Ramos (cell line): Measurements from ENCODE around the gene SLC6A17.

Experiments
- in situ Hi-C: fragments of 300-500 bp; cut with MboI; formaldehyde crosslinking; loops from one replicate; pipeline ENCODE4 v1.14.3; 2022; ENCODE audit warnings: low sequenced_read_pairs; ENCODE audit not compliant: unreplicated experiment

The SLC6A17 gene

DNA sequence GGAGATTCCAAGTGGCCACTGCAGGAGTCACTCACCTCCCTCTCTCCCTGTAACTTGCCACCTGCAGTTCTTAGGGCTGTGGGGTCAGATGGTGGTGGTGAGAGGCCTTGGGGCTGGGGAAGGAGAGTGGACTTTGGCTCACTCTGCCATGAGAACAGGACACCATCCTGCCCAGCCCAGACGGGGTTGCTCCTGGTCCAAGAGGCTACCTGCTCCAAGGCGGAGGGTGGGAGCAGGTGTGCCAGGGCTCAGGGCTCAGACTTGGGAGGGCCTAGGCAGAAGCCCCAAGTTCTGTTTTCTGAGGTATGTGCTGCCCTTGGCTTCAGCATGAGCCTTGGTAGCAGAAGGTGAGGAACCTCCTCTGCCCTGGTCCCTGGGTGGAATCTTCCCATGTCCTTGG lies 48.5 kb downstream of the SLC6A17 start:
- in situ Hi-C loops, result no loop called here

DNA sequence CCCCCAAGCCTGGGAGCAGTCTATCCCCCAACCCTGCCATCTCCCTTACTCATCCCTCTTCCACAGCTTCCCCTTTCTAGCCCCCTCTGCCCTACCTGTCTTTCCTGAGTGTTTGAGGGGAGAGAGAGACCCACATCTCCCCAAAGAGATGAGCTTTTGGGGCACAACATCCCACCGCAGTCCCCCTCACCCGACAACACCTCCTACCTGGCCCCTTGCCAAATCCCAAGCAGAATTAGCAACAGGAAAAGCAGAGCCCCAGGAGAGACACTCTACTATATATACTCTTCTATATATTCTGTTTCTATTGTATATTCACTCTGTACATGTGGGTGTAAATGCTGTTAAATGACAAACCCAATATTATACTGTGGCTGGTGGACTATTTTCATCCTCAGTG lies 49.9 kb downstream of the SLC6A17 start:
- in situ Hi-C loops, result loop anchor here (5.0 to 10.0 kb wide), 3 partner anchors 122 to 585 kb away; partner anchors contain the start of gene PROK1

DNA sequence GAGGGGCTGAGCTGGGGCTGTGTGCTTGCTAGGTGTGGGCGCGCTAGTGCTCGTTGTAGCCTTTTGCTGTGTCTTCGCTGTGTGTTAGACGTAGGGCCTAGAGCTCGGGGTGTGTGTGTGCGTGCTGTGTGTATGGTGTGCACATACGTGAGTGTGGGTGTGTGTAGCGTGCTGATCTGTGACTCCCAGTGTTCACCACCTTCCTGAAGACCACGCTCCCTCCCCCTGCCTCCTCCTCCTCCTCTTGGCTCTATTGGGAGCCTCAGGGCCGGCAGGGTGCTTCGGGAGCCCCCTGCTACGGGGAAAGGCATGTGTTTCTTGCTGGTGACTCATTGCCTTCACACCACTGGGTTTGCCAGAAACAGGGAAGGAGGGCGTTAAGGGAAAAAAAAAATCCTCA lies 50.4 kb downstream of the SLC6A17 start:
- in situ Hi-C loops, result loop anchor here (5.0 to 10.0 kb wide), 3 partner anchors 122 to 584 kb away; partner anchors contain the start of gene PROK1

DNA sequence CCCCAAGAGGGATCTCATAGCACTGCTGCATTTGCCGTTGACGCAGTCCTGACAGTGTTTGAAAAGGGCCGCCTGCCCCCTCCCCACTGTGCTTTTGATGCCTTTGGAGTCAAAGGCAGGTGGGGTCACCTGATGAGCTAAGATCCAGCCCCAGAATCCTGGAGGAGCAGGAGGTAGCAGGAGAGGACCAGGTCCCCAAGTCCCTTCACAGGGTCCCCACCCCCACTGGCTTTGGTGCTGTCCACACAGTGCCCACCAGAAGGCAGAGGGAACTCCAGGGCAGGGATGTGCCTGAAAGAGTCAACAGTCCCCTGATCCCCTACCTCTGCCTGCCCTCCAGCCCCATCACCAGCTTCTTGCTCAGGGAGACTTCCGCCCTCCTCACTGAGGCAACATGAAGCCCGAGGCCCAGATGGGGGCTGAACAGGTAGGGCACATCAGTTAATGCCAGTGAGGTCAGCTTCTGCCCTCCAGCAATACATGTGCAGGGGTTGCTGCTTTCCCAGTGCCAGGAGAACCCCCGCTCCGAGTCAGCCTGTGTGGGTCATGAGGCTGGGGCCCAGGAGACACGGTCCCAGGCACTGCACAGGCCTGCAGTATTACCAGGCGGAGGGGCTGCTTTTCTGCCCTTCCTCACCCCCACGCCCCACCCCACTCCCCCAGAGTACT lies 51.0 kb downstream of the SLC6A17 start:
- in situ Hi-C loops, result loop anchor here (5.0 to 10.0 kb wide), 3 partner anchors 121 to 584 kb away; partner anchors contain the start of gene PROK1

DNA sequence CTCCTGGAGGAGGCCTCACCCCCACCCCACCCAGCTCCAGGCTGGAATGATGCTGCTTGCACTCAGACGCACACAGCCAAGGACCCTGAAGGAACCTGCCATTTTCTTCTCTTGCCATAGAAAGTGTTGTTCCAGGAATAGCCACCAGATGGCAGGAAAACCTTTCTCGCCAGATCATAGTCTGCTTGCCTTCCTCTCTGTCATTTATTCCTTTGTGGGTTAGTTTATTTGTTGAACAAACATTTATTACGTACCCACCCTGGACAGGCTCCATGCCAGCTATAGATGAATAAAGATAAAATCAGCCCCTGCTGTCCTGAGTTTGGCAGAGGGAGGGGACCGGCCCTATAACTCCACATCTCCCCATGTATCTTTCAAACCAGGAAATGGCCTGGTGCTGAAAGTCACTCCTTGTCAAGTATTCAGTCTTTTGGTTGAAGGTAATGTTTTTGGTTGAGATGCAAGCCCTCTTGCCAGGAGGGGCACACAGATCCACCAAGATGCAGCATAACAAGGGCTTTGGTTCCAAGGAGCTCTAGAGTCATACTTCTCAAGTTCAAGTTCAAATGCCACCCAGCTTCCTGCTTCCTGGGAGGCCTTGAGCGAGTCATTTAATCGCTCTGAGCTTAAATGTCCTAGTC lies 52.8 kb downstream of the SLC6A17 start:
- in situ Hi-C loops, result loop anchor here (5.0 to 10.0 kb wide), 3 partner anchors 119 to 582 kb away; partner anchors contain the start of gene PROK1

DNA sequence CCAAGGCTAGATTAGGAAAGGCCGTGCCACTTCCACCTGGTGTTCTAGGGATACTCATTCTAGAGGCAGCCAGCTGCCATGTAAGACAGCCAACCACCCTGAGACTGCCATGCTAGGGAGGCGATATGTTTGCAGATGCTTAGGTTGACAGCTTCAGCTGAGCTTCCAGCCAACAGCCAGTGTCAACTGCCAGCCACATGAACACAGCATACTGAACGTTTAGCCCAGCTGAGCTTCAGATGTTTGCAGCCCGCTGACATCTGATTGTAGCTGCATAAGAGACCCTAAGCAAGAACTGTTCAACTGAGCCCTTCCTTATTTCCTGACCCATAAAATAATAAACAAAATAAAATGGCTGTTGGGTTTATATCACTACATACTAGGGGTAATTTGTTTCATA lies 54.9 kb downstream of the SLC6A17 start:
- in situ Hi-C loops, result loop anchor here (10.0 kb wide), 1 partner anchor 580 kb away; no protein-coding TSS in a partner anchor

DNA sequence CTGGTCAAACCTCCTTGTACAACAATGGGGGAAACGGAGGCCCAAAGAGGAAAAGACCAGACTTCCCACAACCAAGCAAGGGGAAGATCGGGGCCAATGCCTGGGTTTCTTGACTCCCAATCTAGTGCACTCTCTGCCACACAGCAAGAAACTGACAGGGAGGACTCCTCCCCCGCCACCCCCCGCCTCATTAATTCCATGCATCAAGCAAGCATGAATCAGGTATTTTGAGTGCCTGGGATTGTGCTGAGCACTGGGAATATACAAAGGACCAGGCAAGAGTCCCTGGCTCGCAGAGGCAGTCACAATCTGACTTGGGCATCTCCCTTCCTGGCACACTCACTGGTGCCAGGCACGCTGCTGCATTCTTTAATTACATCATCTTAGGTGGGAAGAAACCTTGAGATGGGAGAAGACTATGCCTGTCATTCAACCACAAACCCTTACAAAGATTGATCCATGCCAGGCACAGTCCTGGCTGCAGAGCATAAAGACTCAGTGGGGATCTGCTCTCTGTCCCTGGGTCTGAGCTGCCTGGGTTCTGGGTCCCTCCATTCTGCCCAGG lies 55.4 kb downstream of the SLC6A17 start:
- in situ Hi-C loops, result loop anchor here (10.0 kb wide), 1 partner anchor 579 kb away; no protein-coding TSS in a partner anchor

DNA sequence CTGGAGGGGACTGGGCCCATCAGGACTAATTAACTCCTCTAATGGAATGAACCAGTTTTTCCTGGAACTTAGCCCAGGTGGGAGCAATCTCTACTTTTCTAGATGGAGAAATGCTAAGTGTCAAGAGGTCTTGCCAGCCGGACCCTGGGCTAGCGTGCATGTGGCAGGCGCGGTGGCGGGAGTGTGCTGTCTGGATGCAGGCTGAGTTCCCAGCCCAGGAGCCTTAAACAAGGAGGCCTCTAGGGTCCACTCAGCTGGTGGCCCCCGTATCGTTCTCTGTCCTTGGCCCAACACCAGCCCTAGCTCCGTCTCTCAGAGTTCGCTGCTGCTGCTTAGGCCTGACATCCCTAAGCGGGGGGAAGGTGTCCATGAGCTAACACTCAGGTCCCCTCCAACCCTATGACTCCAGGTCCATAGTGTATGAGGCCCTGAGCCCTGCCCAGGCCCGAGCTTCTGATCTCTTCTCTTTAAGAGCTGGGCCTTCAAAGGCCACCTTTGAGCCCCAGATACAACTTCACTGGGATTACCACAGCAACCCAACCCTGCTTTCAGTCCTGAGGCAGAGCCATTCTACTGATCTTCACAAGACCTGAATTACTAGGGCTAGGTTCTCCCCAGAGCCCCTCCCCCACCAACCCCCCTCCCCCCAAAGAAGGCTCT lies 56.1 kb downstream of the SLC6A17 start:
- in situ Hi-C loops, result loop anchor here (10.0 kb wide), 1 partner anchor 578 kb away; no protein-coding TSS in a partner anchor

DNA sequence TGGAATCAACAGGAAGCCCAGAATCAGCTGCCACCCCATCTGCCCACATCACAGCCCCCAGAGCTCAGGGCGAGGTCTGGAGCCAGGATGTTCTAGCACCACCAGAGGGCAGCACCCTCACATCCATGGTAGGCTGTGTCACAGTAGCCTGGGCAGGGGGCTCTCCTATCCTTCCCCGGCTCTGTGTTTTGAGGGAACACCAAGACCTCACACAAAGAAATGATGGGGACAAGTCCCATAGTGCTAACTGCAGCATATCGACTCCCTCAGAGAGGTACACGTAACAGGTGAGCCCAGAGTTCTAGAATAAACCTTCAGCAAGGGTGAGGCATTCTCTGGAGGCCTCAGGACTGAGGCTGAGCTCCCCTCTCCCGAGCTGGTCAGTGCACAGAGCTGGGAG lies 57.5 kb downstream of the SLC6A17 start:
- in situ Hi-C loops, result loop anchor here (10.0 kb wide), 1 partner anchor 577 kb away; no protein-coding TSS in a partner anchor

DNA sequence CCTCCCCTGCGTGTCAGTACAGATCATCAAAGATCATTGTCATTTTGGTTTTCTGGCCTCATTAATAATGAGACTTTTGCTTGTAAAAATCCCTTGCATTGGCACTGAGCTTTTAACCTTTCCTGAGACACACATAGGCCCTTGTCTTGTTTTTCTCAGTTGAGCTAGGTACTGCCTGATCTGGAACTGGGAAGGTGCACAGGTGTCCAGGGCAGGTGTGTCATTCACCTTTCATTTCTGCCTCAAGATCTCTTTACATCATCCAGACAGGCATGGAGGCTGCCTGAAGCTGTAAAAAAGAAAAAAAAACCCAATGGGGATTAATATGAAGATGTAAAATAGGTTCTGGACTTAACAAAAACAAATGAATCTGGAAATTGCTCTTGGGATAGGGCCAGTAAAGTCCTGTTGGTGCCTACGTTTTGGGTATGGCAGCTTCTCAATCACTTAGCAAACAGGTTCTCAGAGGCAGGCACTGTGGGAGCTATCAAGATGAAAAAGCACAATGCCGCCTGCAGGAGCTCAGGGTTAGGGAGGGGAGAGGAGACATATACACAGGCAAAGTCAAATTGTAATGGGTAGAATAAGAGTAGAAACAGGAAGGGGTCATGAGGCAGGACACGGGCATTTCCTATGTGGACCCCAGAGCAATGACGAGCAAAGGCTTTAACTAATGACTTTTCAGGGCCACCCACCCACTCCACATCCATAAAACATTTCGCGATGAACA lies 58.8 kb downstream of the SLC6A17 start:
- in situ Hi-C loops, result loop anchor here (10.0 kb wide), 1 partner anchor 576 kb away; no protein-coding TSS in a partner anchor

DNA sequence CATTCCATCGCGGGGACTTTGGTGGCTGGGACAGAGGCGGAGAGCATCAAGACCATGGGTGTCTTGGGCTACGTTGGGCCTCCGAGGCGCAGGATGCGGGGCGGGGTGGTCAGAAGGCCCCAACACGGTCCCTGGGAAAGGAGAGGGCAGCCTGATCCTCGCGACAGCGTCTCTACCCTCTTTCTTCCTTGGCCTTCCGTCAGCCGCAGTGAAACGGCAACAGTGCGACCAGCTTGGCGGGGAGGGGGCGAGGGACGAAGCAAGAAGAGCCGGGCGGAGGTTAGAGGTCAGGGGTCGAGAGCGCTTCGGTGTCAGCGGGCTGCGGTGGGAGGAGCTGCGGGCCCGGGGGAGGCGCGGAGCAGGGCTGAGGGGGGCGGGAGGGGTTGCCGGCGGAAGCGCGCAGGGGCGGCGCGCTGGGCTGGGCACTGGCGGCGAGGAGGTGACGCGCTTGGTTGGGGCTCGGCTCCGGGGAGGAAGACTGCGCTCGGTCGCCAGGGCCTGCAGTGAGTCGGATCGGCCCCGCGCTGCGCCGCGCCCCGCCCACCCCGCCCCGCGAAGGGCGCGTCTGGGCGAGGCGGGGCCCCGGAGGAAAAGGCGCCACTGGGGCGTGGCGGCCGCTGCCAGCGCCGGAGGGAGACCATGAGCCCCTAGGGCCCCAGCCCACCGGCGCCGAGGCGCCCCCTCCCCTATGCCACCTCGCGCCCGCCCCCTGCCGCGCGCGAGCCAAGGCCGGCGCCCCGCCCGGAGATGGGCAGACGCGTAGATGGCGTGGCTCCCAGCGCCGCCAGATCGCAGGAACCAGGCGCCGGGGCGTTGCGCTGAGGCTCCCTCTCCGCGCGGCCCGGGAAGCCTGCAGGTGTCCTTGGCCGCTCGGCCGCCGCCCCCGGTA lies 59.7 kb downstream of the SLC6A17 start, which contains the start of gene KCNC4:
KCNC4 (plus strand) TSS at position 600 of the 889 bp plus-strand sequence. CDS start 1,186 bp downstream, outside the sequence.
- in situ Hi-C loops, result loop anchor here (10.0 kb wide), 1 partner anchor 575 kb away; no protein-coding TSS in a partner anchor

DNA sequence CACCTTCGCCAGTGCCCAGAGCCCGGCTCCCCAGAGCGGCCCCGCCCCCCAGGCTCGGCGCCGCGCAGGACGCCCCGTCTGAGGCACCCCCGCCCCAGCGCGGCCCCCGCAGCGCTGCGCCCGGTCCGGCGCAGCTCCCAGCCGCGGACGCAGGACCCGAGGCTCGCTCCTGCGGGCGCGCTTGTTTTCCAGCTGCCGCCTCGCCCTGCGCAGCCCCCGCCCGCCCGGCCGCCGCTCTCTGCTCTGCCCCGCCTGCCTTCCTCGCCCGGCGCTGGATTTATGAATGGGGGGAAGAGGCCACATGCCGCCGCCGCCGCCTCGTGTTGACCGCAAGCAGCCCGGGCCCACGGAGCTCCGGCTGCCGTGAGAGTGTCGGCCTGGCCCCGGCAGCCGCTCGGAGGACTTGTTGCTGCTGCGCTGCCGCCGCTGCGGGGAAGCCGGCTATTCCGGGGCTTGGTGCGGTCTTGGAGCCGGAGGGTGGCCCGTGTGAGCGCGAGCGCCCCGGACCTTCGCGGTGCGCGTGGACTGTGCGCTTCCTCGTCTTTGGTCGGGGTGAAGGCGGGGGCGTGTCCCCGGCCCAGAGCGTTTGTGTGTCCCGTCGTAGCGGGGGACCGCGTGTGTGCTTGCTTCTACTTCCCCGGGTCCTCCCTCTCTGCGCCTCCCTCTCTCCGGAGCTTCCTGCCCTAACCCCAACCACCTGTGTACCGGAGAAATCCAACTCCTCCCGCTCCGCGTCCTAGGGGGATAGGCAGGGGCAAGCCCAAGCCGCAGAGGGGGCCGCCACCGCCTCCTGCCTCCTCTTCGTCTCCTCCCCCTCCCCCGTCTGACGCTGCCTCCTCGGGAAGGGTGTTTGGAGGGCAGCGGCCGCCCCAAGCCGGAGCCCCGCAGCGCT lies 60.6 kb downstream of the SLC6A17 start:
- in situ Hi-C loops, result no loop called here

DNA sequence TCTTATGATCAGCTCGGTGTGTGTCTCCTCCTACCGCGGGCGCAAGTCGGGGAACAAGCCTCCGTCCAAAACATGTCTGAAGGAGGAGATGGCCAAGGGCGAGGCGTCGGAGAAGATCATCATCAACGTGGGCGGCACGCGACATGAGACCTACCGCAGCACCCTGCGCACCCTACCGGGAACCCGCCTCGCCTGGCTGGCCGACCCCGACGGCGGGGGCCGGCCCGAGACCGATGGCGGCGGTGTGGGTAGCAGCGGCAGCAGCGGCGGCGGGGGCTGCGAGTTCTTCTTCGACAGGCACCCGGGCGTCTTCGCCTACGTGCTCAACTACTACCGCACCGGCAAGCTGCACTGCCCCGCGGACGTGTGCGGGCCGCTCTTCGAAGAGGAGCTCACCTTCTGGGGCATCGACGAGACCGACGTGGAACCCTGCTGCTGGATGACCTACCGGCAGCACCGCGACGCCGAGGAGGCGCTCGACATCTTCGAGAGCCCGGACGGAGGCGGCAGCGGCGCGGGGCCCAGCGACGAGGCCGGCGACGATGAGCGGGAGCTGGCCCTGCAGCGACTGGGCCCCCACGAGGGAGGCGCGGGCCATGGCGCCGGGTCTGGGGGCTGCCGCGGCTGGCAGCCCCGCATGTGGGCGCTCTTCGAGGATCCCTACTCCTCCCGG lies 61.3 kb downstream of the SLC6A17 start:
- in situ Hi-C loops, result no loop called here

DNA sequence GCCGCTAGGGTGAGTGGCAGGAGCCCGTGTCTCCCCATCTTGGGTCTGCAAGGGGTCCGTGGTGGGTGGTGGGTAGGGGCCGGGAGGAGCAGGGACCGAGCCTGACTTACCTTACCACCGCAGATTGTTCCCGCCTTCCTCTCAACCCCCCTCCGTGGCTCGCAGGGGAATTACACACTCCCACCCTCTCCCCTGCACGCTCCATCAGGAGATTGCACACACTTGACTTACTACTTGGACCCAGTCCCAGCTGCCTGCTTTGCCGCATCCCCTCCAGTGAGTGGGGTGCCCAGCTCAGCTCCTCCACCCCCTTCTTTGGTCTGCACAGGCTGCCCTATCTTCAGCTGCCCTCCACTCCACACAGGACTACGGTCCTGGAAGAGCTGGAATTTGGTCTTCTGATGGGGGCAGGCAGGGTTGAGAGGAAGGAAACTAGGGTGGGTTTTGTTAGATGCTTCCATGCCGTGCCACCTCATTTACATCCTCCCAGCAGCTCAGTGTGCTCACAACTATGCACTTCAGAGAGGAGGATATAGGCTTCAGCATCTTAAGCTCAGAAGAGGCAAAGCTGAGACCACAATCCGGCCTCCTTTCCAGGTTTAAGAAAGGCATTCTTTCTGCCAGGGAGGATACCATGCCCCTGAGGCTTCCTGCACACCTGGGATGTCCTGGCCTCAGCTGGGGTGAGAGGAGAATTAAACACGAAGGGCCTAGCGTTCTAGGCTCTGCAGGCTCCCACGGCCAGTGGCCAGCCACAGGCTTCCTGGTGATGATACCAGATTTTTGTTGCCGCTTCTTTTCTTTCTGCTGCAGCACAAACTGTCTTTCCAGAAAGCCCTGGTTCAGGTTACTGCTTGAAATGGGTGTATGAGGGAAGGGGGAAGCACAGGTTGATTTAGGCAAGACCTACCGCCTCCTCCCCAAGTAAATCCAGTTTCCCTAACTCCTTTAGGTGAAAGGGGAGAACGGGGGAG lies 62.2 kb downstream of the SLC6A17 start:
- in situ Hi-C loops, result no loop called here

DNA sequence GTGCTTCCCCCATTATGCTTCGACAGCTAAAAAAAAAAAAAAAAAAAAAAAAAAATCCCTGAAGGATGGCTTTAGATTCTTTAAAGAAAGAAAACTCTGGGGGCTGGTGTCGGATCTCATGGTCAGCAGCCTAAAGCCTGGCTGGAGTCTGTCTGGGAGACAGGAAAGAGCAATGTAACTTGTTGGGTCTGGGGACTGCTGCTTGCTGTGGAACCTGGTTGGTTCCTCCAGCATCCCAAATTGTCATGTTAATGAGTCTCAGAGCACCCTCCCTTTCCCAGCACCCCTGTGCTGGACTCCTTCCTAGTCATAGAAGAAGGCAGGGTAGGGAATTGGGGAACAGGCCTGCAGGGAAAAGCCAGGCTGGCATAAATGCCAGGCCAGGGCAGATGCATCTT lies 62.8 kb downstream of the SLC6A17 start:
- in situ Hi-C loops, result no loop called here
